GM18499 (cell line): ENCODE results near the gene IL1RAPL2.
"Not testable (repeated sequence)": the region's sequence is repeated elsewhere in the genome, so short reads cannot be mapped to it uniquely, and the experiment has no call there.

Source experiments
- ATAC-seq: cut with Tn5 transposase; IDR thresholded peaks from one replicate; pipeline ENCODE4 v1.9.1; 2021; ENCODE audit warnings: moderate number of reproducible peaks; ENCODE audit not compliant: insufficient read depth, unreplicated experiment

The IL1RAPL2 gene

GRCh38 chrX:104565791-104566680, at the start of gene IL1RAPL2:
TSS of gene IL1RAPL2 (plus strand) at chrX:104566199.
- ATAC-seq = no peak

- no peak for ATAC-seq
Measured at GRCh38 chrX:104522386-104522785, 43.6 kb upstream of the IL1RAPL2 start.

- no peak for ATAC-seq
Measured at GRCh38 chrX:104523858-104524257, 42.1 kb upstream of the IL1RAPL2 start.

GRCh38 chrX:104539081-104539480, 26.9 kb upstream of the IL1RAPL2 start:
- ATAC-seq = no peak

- not testable (repeated sequence) for ATAC-seq
Measured at GRCh38 chrX:104542447-104542846, 23.6 kb upstream of the IL1RAPL2 start.

GRCh38 chrX:104564335-104564734, 1.7 kb upstream of the IL1RAPL2 start:
- no peak for ATAC-seq

GRCh38 chrX:104564921-104565703, 887 bp upstream of the IL1RAPL2 start:
- no peak for ATAC-seq

- no peak for ATAC-seq
Measured at GRCh38 chrX:104566681-104567501, 892 bp downstream of the IL1RAPL2 start.

- ATAC-seq = no peak
Measured at GRCh38 chrX:104567506-104567905, 1.5 kb downstream of the IL1RAPL2 start.

- no peak for ATAC-seq
Measured at GRCh38 chrX:104568304-104568915, 2.4 kb downstream of the IL1RAPL2 start.

- no peak for ATAC-seq
Measured at GRCh38 chrX:104618106-104618895, 52.3 kb downstream of the IL1RAPL2 start.

GRCh38 chrX:104621781-104622180, 55.8 kb downstream of the IL1RAPL2 start:
- no peak for ATAC-seq

- no peak for ATAC-seq
Measured at GRCh38 chrX:104641176-104641575, 75.2 kb downstream of the IL1RAPL2 start.

- ATAC-seq = no peak
Measured at GRCh38 chrX:104647084-104647483, 81.1 kb downstream of the IL1RAPL2 start.

- ATAC-seq = no peak
Measured at GRCh38 chrX:104659005-104659744, 93.2 kb downstream of the IL1RAPL2 start.

GRCh38 chrX:104660092-104660491, 94.1 kb downstream of the IL1RAPL2 start:
- no peak for ATAC-seq

- no peak for ATAC-seq
Measured at GRCh38 chrX:104662694-104663093, 96.7 kb downstream of the IL1RAPL2 start.

- ATAC-seq = no peak
Measured at GRCh38 chrX:104665691-104666090, 99.7 kb downstream of the IL1RAPL2 start.

- ATAC-seq = no peak
Measured at GRCh38 chrX:104668550-104668949, 102.6 kb downstream of the IL1RAPL2 start.
